AG04449 (cell line): ENCODE measurements around the gene SIX4.

Source experiments
- CTCF ChIA-PET: fragments of 350-600 bp; formaldehyde crosslinking; extraction: SDS; loops from one replicate; lab custom pipeline; 2021; ENCODE audit warnings: antibody characterized with exemption; lab: Yijun Ruan, JAX
- POLR2A ChIA-PET: fragments of 400-600, 350-600 bp; formaldehyde crosslinking; extraction: SDS; loops from one replicate; lab custom pipeline; 2020; ENCODE audit warnings: antibody characterized with exemption, inconsistent platforms; lab: Yijun Ruan, JAX
- DNase-seq: peaks from one replicate; pipeline ENCODE4 v3.0.0-alpha.2; 2010; ENCODE audit warnings: low read depth, low spot score
- H3K4me3 ChIP-seq: 2 replicates; pipeline ENCODE4 v1.5.1; 2011; ENCODE audit warnings: low read depth, mild to moderate bottlenecking, control low read depth, low read length
- TF ChIP-seq, protein P1 (sequence below): IDR thresholded peaks from one replicate; pipeline ENCODE4 v1.5.1; 2011; ENCODE audit warnings: mild to moderate bottlenecking, moderate library complexity, low read length, control low read depth, inconsistent platforms; ENCODE audit not compliant: insufficient read depth; ENCODE audit errors: missing control alignments

SIX4 gene

DNA sequence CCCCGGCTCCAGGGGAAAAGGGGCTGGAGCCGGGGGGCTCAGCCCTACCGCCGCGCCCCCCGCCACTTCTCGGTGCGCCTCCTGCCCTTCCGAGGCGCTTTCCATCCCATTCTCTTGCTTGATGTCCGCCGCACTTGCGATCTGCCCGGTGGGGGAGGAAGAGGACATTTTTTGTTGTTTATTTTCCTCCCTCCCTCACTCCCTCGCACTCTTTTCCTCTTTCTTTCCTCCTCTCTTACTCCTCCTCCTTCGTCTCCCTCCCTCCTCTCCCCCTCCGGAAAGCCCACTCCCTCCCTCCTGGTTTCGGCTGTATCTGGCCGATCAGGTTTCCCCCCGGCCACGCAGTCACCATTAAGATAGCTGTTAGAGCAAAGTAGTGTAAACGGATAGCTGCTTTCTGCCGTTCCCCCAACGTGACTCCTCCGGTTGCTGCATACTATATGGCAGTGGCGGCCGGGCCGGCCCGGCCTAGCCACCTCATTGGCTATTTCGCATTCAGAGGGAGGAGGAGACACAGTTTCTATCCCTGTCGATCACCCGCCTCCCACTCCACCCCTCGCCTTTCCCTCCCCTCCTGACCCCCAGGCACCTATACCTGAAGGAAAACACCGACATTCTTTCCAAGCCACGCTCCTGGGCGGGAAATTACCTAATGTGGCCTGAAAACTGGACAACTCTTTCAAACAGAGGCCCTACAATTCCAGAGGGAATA lies at the start of gene SIX4:
Gene SIX4 (minus strand): TSS at position 445 of the 712 bp plus-strand sequence. CDS start 277 bp downstream, at position 168.
- POLR2A ChIA-PET: interaction anchor here (0.6 to 0.8 kb wide), 4 partner anchors 53 to 421 kb away, joined by 3 read pairs; no protein-coding TSS in a partner anchor
- CTCF ChIA-PET: interaction anchor here (1.5 kb wide), 1 partner anchor 10 kb away, joined by 5 read pairs; the partner anchor contains the start of gene MNAT1
- TF ChIP-seq, protein P1, sequence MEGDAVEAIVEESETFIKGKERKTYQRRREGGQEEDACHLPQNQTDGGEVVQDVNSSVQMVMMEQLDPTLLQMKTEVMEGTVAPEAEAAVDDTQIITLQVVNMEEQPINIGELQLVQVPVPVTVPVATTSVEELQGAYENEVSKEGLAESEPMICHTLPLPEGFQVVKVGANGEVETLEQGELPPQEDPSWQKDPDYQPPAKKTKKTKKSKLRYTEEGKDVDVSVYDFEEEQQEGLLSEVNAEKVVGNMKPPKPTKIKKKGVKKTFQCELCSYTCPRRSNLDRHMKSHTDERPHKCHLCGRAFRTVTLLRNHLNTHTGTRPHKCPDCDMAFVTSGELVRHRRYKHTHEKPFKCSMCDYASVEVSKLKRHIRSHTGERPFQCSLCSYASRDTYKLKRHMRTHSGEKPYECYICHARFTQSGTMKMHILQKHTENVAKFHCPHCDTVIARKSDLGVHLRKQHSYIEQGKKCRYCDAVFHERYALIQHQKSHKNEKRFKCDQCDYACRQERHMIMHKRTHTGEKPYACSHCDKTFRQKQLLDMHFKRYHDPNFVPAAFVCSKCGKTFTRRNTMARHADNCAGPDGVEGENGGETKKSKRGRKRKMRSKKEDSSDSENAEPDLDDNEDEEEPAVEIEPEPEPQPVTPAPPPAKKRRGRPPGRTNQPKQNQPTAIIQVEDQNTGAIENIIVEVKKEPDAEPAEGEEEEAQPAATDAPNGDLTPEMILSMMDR: no peak
- DNase-seq: peak; percentile 42
- H3K4me3 ChIP-seq: peak within 1 kb of the TSS; percentile 82

DNA sequence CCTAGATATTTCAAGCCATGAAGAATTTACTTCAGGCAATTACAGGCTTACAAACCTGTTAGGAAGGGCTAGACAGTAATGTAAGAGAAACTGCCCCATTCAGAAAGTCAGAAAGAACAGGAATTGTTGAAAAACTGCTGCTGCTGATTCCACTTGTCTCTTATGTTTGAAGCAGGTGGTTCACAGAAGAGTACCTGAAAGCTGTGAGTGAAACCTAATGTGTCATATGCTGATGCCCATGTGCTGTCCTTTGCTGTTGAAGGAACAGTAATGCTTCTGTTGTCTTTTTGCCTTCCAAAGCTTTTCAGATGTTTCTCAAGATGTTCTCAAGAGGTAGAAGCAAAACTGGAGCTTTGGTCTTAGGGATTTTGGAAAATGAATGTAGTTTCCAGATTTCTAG lies 49.4 kb upstream of the SIX4 start:
- TF ChIP-seq, protein P1: no peak
- CTCF ChIA-PET: interaction anchor here (1.7 kb wide), 1 partner anchor 9 kb away, joined by 4 read pairs; no protein-coding TSS in a partner anchor

DNA sequence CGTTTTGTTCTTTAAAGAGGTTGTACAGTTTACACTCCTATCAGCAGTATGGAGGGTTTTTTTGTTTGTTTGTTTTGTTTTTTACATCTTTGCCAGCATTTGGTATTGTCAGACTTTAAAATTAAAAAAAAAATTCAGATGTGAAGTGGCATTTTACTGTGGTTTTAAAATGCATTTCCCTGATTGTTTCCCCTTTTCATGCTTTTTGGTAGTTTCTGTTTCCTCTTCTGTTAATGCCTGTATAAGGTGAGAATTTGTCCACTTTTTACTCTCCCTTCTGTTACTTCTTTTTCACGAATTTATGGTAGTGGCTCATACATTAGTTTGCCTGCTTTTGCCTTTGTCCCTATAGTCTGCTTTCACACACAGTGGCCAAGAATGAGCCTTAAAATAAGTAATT lies 47.0 kb upstream of the SIX4 start:
- CTCF ChIA-PET: no interaction called here
- TF ChIP-seq, protein P1: no peak
- POLR2A ChIA-PET: no interaction called here
- DNase-seq: no peak
- H3K4me3 ChIP-seq: no peak overlapping the region

More for the DNA sequence above, 49.4 kb upstream of the SIX4 start:
- no peak overlapping the region for H3K4me3 ChIP-seq
- DNase-seq: no peak
- POLR2A ChIA-PET: no interaction called here

DNA sequence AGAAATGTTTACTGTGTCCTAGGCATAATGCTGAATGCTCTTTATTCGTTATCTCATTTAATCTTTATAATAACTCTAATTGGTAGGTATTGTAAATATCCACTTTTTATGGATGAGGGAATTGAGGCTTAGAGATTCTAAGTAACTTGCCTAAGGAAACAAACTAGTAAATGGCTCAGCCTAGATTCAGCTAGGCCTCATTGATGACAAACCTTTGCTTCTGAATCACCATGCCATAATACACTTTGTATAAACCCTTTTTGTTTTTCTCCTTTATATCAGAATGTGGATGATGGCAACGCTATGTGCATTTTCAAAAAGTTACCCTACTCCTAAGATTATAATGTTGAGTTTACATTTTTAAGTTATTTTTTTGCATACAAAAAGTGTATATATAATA lies 44.5 kb upstream of the SIX4 start:
- TF ChIP-seq, protein P1: no peak
- no peak for DNase-seq
- no peak overlapping the region for H3K4me3 ChIP-seq
- ChIA-PET CTCF (no interaction called here), POLR2A (no interaction called here)

DNA sequence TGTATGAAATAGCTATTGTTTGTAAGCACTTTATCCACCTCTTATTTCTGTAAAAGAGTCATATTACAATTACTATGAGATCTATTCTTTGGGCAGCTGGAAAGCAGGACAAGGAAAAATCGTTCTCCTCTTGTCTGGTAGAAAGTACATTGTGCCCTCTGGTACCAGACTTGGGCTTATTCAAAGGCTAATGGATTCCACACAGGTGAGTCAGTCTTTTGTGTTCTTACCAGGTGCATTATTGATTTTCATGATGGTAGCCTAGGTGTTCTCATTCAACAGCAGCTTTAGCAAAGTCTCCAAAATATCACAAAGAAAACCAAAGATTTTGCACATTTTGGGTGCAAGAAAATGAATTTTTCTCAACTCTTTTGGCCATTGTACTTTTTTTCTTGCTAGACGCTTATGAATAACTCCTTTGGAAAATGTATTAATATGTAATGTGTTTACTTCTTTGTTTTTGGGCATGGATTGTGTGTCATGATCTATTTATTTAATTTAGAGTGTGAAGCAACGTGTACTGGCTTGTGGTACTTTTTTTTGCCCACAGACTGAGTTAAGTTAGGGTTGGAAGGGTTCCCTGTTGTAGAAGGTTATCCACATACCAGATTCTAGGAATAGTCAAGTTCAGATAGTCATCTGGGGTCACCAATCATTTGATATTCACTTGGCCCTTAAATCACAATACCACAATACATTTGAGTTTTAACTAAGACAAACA lies 36.7 kb upstream of the SIX4 start:
- no peak overlapping the region for H3K4me3 ChIP-seq
- no peak for DNase-seq
- ChIA-PET CTCF (interaction anchor here (1.8 kb wide), 1 partner anchor 12 kb away, joined by 5 read pairs; no protein-coding TSS in a partner anchor), POLR2A (no interaction called here)
- TF ChIP-seq, protein P1: no peak

DNA sequence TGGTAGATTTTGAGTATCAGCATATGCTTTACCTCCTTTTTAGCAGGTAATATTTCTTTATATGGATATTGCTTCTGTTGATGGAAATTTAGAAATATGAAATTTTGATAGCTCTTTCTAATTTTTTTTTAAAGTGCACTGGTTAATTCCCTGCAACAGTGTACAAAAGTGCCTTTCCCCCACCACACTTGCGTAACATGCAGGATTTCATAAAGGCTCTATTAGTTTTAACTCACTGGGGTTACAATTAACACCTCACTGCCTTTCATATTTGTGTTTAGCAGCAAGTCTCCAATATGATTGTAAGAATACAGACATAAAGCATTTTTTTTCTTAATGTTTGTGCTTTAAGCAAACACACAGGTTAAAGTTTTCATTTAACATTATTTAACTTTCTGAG lies 36.1 kb upstream of the SIX4 start:
- CTCF ChIA-PET: interaction anchor here (1.8 kb wide), 1 partner anchor 11 kb away, joined by 5 read pairs; no protein-coding TSS in a partner anchor
- DNase-seq: no peak
- TF ChIP-seq, protein P1: no peak
- POLR2A ChIA-PET: no interaction called here
- no peak overlapping the region for H3K4me3 ChIP-seq
